Activated CD8-positive, alpha-beta memory T cell treated with anti-CD3 and anti-CD28 coated beads for 4 hours (primary cell): Measurements from ENCODE around the gene TMEM161B.
A peak's percentile ranks its signal among the peaks of the same experiment; 100 is the strongest.
"Not testable (repeated sequence)": the region's sequence is repeated elsewhere in the genome, so short reads cannot be mapped to it uniquely, and the experiment has no call there.

Experiments used
- DNase-seq, 2 donors: peaks; one replicate each; pipeline ENCODE4 v3.0.0-alpha.2; 2020; ENCODE audit warnings: low read depth in 2 of 2

The TMEM161B gene

GRCh38 chr5:88268385-88269184 is at the start of gene TMEM161B:
TMEM161B (minus strand) TSS chr5:88268845; CDS start chr5:88268723, 122 bp downstream.
- peak; percentile 89 to 95 for DNase-seq

GRCh38 chr5:88304356-88304755 is 35.7 kb upstream of the TMEM161B start:
- no peak for DNase-seq

- DNase-seq = no peak
Measured at GRCh38 chr5:88298425-88298824, 29.8 kb upstream of the TMEM161B start.

GRCh38 chr5:88290801-88291200 is 22.2 kb upstream of the TMEM161B start:
- DNase-seq = no peak

- DNase-seq = no peak
Measured at GRCh38 chr5:88288528-88289197, 20.0 kb upstream of the TMEM161B start.

GRCh38 chr5:88287846-88288527 is 19.3 kb upstream of the TMEM161B start:
- no peak for DNase-seq

- DNase-seq = no peak
Measured at GRCh38 chr5:88287302-88287701, 18.7 kb upstream of the TMEM161B start.

- DNase-seq = no peak
Measured at GRCh38 chr5:88283690-88284089, 15.0 kb upstream of the TMEM161B start.

- DNase-seq = no peak
Measured at GRCh38 chr5:88281322-88281721, 12.7 kb upstream of the TMEM161B start.

- no peak for DNase-seq
Measured at GRCh38 chr5:88279584-88279983, 10.9 kb upstream of the TMEM161B start.

- DNase-seq = no peak
Measured at GRCh38 chr5:88276378-88276777, 7.7 kb upstream of the TMEM161B start.

- no peak for DNase-seq
Measured at GRCh38 chr5:88275581-88275980, 6.9 kb upstream of the TMEM161B start.

- no peak for DNase-seq
Measured at GRCh38 chr5:88269222-88269771, 652 bp upstream of the TMEM161B start.

GRCh38 chr5:88264565-88264964 is 4.1 kb downstream of the TMEM161B start:
- not testable (repeated sequence) for DNase-seq

- no peak for DNase-seq
Measured at GRCh38 chr5:88263349-88263748, 5.3 kb downstream of the TMEM161B start.

- no peak for DNase-seq
Measured at GRCh38 chr5:88262116-88262515, 6.5 kb downstream of the TMEM161B start.

GRCh38 chr5:88258636-88259035 is 10.0 kb downstream of the TMEM161B start:
- DNase-seq = no peak

- DNase-seq = no peak
Measured at GRCh38 chr5:88256872-88257271, 11.8 kb downstream of the TMEM161B start.

GRCh38 chr5:88256037-88256436 is 12.6 kb downstream of the TMEM161B start:
- no peak for DNase-seq

- no peak for DNase-seq
Measured at GRCh38 chr5:88254320-88254719, 14.3 kb downstream of the TMEM161B start.

GRCh38 chr5:88251048-88251711 is 17.5 kb downstream of the TMEM161B start:
- DNase-seq = no peak

- no peak for DNase-seq
Measured at GRCh38 chr5:88250010-88250409, 18.6 kb downstream of the TMEM161B start.
